ENCODE results near the gene B4GALT6. TPM values are rescaled to one million over a fixed set of nuclear protein-coding genes. Genes with fewer than 3 reads are reported as not detected.

The B4GALT6 gene
- total and polyA plus RNA-seq, 2 of the 4 experiments (the other 2 are of a cell fraction), result 1.1 to 3.9 TPM

GRCh38 chr18:31685097-31686082 is 1.0 kb upstream of the B4GALT6 start:
- Histone ChIP-seq H3K9me3 (ENCODE audit: control insufficient read depth, insufficient read depth, low read length) (no peaks in the 10 kb centered on the region), H3K23ac (ENCODE audit: low read depth, low read length) (no peak overlapping the region), H2BK20ac (ENCODE audit: low read depth, low read length) (no peak overlapping the region), H2AK9ac (replicated peaks; ENCODE audit: low read depth, low read length, poor library complexity) (no peak overlapping the region), H3K79me1 (ENCODE audit: low read depth in 1 of 2, low read length in 2 of 2) (no peaks in the 10 kb centered on the region), H3K4ac (ENCODE audit: low read depth, low read length) (no peak overlapping the region), H4K5ac (ENCODE audit: low read depth, low read length) (no peak overlapping the region), H2AFZ (replicated peaks; ENCODE audit: low read length, poor library complexity) (peak overlapping the region; percentile 85), H3K18ac (ENCODE audit: low read depth, low read length) (no peak overlapping the region), H3K9ac (ENCODE audit: low read depth, low read length) (no peak overlapping the region), H2AK5ac (ENCODE audit: low read depth, low read length) (no peak overlapping the region), H3K9me1 (ENCODE audit: insufficient read depth, low read length) (0 out of 2 replicates have a peak, but pooled peaks cover 3% of the 10 kb centered on the region), H2BK120ac (ENCODE audit: low read depth, low read length) (no peak overlapping the region), H4K91ac (ENCODE audit: insufficient read depth, low read depth, low read length) (no peak overlapping the region), H3K36me3 (ENCODE audit: control insufficient read depth, insufficient read depth, low read length) (no peaks in the 10 kb centered on the region), H3K14ac (replicated peaks; ENCODE audit: low read depth, low read length) (no peak overlapping the region), H4K8ac (ENCODE audit: low read depth in 2 of 2, low read length in 2 of 2) (no peak overlapping the region), H3K4me3 (ENCODE audit: insufficient read depth, low read depth, low read length) (peak overlapping the region; percentile 33), H3K27ac (ENCODE audit: insufficient read depth, low read length) (no peak overlapping the region), H2BK5ac (ENCODE audit: low read depth, low read length, poor library complexity, severe bottlenecking) (no peak overlapping the region), H3K4me2 (ENCODE audit: low read depth, low read length) (peak overlapping the region; percentile 51; the same call in 1 of the 2 replicates), H3K27me3 (ENCODE audit: control insufficient read depth, insufficient read depth, low read length) (peaks cover 13% of the 10 kb centered on the region), H3K56ac (ENCODE audit: extremely low read depth, insufficient read depth, low read length) (no peak overlapping the region), H3K4me1 (ENCODE audit: control insufficient read depth, insufficient read depth, low read length) (no peaks in the 10 kb centered on the region), H4K20me1 (ENCODE audit: insufficient read depth, low read length) (no peaks in the 10 kb centered on the region), H2BK15ac (ENCODE audit: low read depth, low read length) (no peak overlapping the region)
- in situ Hi-C loops (cut with MboI; ENCODE audit: low sequenced_read_pairs), result no loop called here
- DNase-seq, result peak; percentile 54
- TF ChIP-seq MAFK (IDR thresholded peaks at IDR 0.05; ENCODE audit: low read depth, low read length), result no peak
- peak; percentile 26; the same call in 1 of the 2 replicates for TF ChIP-seq CTCF (conservative IDR thresholded peaks at IDR 0.05; ENCODE audit: low read depth, low read length)
- no peak for TF ChIP-seq RCOR1 (IDR thresholded peaks at IDR 0.05; ENCODE audit: insufficient replicate concordance, low read length)
- no peak for TF ChIP-seq NFE2L2 (IDR thresholded peaks at IDR 0.05; ENCODE audit: low read depth, low read length)
- TF ChIP-seq RAD21 (IDR thresholded peaks at IDR 0.05; ENCODE audit: low read length), result no peak
- dilution Hi-C loops (cut with HindIII; ENCODE audit: low sequenced_read_pairs, unreplicated experiment), result no loop called here
- ATAC-seq (ENCODE audit: low read depth), result peak; percentile 93
- ChIA-PET CTCF (no interaction called here), POLR2A (ENCODE audit: unreplicated experiment) (no interaction called here)
- 3% methylated on average over 31 of the region's 115 CpGs; no CpG with 5 or more reads in 1 of the 2 experiments for WGBS, 2 experiments (ENCODE audit: extremely low coverage in 2 of 2, insufficient read length in 1 of 2)
- intact Hi-C loops (cut with micrococcal nuclease), result no loop called here
- no TSS peak for BruUV-seq (replicated peaks)
